ENCODE data around the gene FIP1L1.

DNA sequence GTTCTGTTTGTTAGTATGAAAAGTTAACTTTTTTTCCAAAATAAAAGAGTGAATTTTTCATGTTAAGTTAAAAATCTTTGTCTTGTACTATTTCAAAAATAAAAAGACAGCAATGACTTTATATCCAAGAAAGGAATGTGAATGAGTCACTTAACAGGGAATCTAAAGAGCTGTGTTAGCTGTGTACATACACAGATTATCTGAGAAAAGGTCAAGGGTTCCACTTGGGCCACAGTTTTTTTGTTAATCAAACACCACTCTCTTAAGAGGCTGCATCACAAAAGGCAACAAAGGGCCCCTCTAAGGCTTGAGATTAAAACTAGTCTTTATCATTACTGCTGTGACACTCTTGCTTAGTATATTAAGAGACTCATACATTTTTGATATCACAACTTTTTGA, 82.1 kb downstream of the FIP1L1 start:
- TF ChIP-seq CTCF (IDR thresholded peaks at IDR 0.05; ENCODE audit: low read depth, low read length): no peak
- no peak for TF ChIP-seq EZH2phosphoT487 (IDR thresholded peaks at IDR 0.05; ENCODE audit: low read depth)

Measured in OCI-LY3 (cell line).